ENCODE measurements around the gene ALDH5A1. TPM values are rescaled to one million over a fixed set of nuclear protein-coding genes. Genes with fewer than 3 reads are reported as not detected.

Gene ALDH5A1
- total RNA-seq, 1 donor from 2014 or later, result 3.7 TPM

DNA sequence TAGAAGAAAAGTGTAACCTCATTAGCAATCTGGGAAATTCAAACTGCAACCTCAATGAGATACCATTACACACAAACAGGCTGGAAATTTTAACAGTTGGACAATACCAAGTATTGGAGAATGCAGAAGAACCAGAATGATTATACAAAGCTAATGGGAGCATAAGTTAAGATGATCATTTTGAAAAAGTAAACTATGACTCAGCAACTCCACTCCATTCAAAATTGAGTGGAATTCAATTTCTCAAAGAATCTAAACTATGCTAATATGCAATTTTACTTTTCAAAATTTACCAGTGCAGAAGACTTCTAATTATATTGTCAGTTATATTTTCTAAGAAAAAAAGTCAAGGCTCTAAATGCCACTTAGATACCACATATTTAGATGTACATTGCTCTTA, 22.6 kb upstream of the ALDH5A1 start:
- no peak overlapping the region for H3K9ac ChIP-seq (ENCODE audit: low read length)
- no peak for FAIRE-seq
- TF ChIP-seq, protein P1, sequence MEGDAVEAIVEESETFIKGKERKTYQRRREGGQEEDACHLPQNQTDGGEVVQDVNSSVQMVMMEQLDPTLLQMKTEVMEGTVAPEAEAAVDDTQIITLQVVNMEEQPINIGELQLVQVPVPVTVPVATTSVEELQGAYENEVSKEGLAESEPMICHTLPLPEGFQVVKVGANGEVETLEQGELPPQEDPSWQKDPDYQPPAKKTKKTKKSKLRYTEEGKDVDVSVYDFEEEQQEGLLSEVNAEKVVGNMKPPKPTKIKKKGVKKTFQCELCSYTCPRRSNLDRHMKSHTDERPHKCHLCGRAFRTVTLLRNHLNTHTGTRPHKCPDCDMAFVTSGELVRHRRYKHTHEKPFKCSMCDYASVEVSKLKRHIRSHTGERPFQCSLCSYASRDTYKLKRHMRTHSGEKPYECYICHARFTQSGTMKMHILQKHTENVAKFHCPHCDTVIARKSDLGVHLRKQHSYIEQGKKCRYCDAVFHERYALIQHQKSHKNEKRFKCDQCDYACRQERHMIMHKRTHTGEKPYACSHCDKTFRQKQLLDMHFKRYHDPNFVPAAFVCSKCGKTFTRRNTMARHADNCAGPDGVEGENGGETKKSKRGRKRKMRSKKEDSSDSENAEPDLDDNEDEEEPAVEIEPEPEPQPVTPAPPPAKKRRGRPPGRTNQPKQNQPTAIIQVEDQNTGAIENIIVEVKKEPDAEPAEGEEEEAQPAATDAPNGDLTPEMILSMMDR (IDR thresholded peaks at IDR 0.05; ENCODE audit: insufficient read depth, low read depth, low read length), result no peak
- TF ChIP-seq EZH2 (IDR thresholded peaks at IDR 0.05; ENCODE audit: insufficient read depth, low read length), result no peak

DNA sequence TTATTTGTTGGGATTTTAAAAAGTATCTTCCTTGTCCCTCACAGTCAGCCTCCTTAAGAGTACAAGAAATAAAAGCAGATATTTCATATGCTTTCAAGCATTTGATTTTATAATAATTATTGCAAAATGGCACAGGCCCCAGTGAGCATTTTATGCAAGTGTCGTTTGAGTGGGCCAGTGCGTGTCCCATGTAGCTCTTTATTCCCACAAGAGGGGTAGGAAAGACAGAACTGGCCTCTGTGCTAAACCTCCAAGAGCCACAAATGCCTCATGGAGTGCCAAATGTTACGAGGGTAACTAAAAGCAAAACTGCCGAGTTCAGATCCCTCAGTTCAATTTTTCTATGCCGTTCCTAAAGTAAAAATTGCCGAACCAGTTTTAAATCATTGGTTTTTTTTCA, 18.1 kb upstream of the ALDH5A1 start:
- H3K27ac Mint-ChIP-seq (ENCODE audit: unreplicated experiment), result no peak overlapping the region
- Histone ChIP-seq H3K4me1 (ENCODE audit: insufficient read depth, low read length) (no peaks in the 10 kb centered on the region), H2AFZ (ENCODE audit: low read depth, low read length) (no peak overlapping the region), H3K36me3 (ENCODE audit: insufficient read depth, low read length) (no peaks in the 10 kb centered on the region), H3K27ac (ENCODE audit: low read depth, low read length) (no peak overlapping the region), H3K9ac (ENCODE audit: low read length) (no peak overlapping the region), H3K4me2 (ENCODE audit: low read length) (no peak overlapping the region), H4K20me1 (ENCODE audit: insufficient read depth, low read length) (no peaks in the 10 kb centered on the region), H3K9me3 (ENCODE audit: insufficient read depth, low read depth, low read length) (no peaks in the 10 kb centered on the region), H3K79me2 (ENCODE audit: insufficient read depth, low read length) (no peaks in the 10 kb centered on the region), H3K27me3 (ENCODE audit: insufficient read depth, low read length) (no peaks in the 10 kb centered on the region), H3K4me3 (ENCODE audit: insufficient read depth, low read depth, low read length) (no peak overlapping the region)
- no peaks in the 10 kb centered on the region for H3K27me3 Mint-ChIP-seq (ENCODE audit: low read depth, unreplicated experiment)
- no peaks in the 10 kb centered on the region for H3K9me3 Mint-ChIP-seq (ENCODE audit: unreplicated experiment)
- no peak for DNase-seq (ENCODE audit: low read depth)
- H3K4me3 Mint-ChIP-seq (ENCODE audit: unreplicated experiment), result no peak overlapping the region
- TF ChIP-seq, protein P1 (IDR thresholded peaks at IDR 0.05; ENCODE audit: insufficient read depth, low read depth, low read length), result no peak
- TF ChIP-seq EZH2 (IDR thresholded peaks at IDR 0.05; ENCODE audit: insufficient read depth, low read length), result no peak
- H3K4me1 Mint-ChIP-seq (ENCODE audit: low read depth, unreplicated experiment), result peaks cover 8% of the 10 kb centered on the region
- FAIRE-seq, result no peak
- H3K36me3 Mint-ChIP-seq (ENCODE audit: low read depth, unreplicated experiment), result no peaks in the 10 kb centered on the region

More for the DNA sequence above, 22.6 kb upstream of the ALDH5A1 start:
- Histone ChIP-seq H3K9me3 (ENCODE audit: insufficient read depth, low read depth, low read length) (no peaks in the 10 kb centered on the region), H3K27me3 (ENCODE audit: insufficient read depth, low read length) (no peaks in the 10 kb centered on the region), H3K4me2 (ENCODE audit: low read length) (no peak overlapping the region), H4K20me1 (ENCODE audit: insufficient read depth, low read length) (no peaks in the 10 kb centered on the region), H3K4me1 (ENCODE audit: insufficient read depth, low read length) (no peaks in the 10 kb centered on the region), H2AFZ (ENCODE audit: low read depth, low read length) (no peak overlapping the region), H3K27ac (ENCODE audit: low read depth, low read length) (no peak overlapping the region), H3K4me3 (ENCODE audit: insufficient read depth, low read depth, low read length) (no peak overlapping the region), H3K36me3 (ENCODE audit: insufficient read depth, low read length) (no peaks in the 10 kb centered on the region), H3K79me2 (ENCODE audit: insufficient read depth, low read length) (no peaks in the 10 kb centered on the region)
- Mint-ChIP-seq H3K9me3 (ENCODE audit: unreplicated experiment) (no peaks in the 10 kb centered on the region), H3K36me3 (ENCODE audit: low read depth, unreplicated experiment) (no peaks in the 10 kb centered on the region), H3K27ac (ENCODE audit: unreplicated experiment) (no peak overlapping the region), H3K4me3 (ENCODE audit: unreplicated experiment) (no peak overlapping the region), H3K27me3 (ENCODE audit: low read depth, unreplicated experiment) (no peaks in the 10 kb centered on the region), H3K4me1 (ENCODE audit: low read depth, unreplicated experiment) (no peaks in the 10 kb centered on the region)
- no peak for DNase-seq (ENCODE audit: low read depth)

DNA sequence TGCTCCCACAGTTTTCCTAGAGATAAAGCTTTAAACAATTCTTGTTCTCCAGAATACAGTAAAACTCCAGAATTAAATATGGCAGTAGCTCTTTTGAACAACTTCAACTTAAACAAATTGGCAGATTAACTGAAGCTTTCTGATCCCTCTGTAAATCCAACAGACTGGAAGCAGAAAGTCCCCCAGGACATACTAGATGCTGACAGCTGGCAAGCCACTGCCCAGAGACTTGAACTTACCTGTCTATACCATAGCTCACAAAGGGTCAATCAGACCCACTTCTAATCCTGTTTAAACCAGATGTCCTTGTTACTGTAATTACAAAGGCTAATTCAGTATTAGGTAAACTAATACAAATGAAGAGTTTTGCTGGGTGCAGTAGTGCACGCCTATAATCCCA, 17.7 kb upstream of the ALDH5A1 start:
- Mint-ChIP-seq H3K27ac (ENCODE audit: unreplicated experiment) (no peak overlapping the region), H3K27me3 (ENCODE audit: low read depth, unreplicated experiment) (no peaks in the 10 kb centered on the region), H3K9me3 (ENCODE audit: unreplicated experiment) (no peaks in the 10 kb centered on the region), H3K4me3 (ENCODE audit: unreplicated experiment) (no peak overlapping the region), H3K4me1 (ENCODE audit: low read depth, unreplicated experiment) (peaks cover 8% of the 10 kb centered on the region), H3K36me3 (ENCODE audit: low read depth, unreplicated experiment) (no peaks in the 10 kb centered on the region)
- H3K4me2 ChIP-seq (ENCODE audit: low read length), result no peak overlapping the region
- H3K4me1 ChIP-seq (ENCODE audit: insufficient read depth, low read length), result no peaks in the 10 kb centered on the region
- H4K20me1 ChIP-seq (ENCODE audit: insufficient read depth, low read length), result no peaks in the 10 kb centered on the region
- H3K27ac ChIP-seq (ENCODE audit: low read depth, low read length), result no peak overlapping the region
- no peaks in the 10 kb centered on the region for H3K9me3 ChIP-seq (ENCODE audit: insufficient read depth, low read depth, low read length)
- H3K79me2 ChIP-seq (ENCODE audit: insufficient read depth, low read length), result no peaks in the 10 kb centered on the region
- TF ChIP-seq, protein P1 (IDR thresholded peaks at IDR 0.05; ENCODE audit: insufficient read depth, low read depth, low read length), result no peak
- no peak for TF ChIP-seq EZH2 (IDR thresholded peaks at IDR 0.05; ENCODE audit: insufficient read depth, low read length)
- no peaks in the 10 kb centered on the region for H3K27me3 ChIP-seq (ENCODE audit: insufficient read depth, low read length)
- no peak overlapping the region for H3K9ac ChIP-seq (ENCODE audit: low read length)
- H3K36me3 ChIP-seq (ENCODE audit: insufficient read depth, low read length), result no peaks in the 10 kb centered on the region
- no peak overlapping the region for H2AFZ ChIP-seq (ENCODE audit: low read depth, low read length)
- FAIRE-seq, result no peak
- H3K4me3 ChIP-seq (ENCODE audit: insufficient read depth, low read depth, low read length), result no peak overlapping the region
- DNase-seq (ENCODE audit: low read depth), result no peak

Data from astrocyte (in vitro differentiated cells and primary cell).